ENCODE results near the gene KLHL29. TPM values are rescaled to one million over a fixed set of nuclear protein-coding genes. Genes with fewer than 3 reads are reported as not detected.

Gene KLHL29
- total and polyA plus RNA-seq, 2 donors = 1.4 to 2.9 TPM

DNA sequence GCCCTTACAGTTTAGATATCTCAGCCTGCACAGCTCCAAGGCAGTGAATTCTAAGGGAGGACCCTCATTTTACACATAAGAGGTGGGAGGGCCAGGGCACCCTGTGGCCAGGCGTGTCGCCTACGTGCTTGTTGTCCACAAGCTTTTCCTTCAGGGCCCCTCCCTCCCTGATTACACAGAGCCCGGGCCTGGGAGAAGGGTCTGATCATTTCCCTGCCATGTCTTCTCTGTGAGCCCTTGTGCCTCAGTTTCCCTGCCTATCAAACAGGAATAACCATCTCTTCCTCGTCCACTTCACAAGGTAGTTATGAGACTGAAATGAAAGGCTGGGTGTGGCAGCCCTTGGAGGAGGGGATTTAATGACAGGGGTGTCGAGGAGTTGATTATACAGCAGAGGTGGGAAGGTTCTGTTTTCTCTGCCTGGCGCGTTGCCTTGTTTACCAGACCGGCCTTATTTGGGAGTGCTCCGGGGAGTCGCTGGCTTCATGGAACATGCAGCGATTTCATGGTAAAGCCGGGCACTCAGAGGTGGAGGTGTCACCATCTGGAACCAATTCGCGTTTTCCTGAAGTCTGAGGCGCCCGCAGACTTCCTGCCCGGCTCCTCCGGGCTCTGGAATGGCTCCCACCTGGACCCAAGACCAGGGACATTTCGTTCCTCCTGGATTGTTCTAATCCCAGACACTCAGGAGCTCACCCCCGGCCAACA, 208.9 kb downstream of the KLHL29 start:
- Histone ChIP-seq H3K36me3 (ENCODE audit: control insufficient read depth in 2 of 2, insufficient read depth in 2 of 2, low read length in 1 of 2) (no peaks in the 10 kb centered on the region), H3K4me1 (ENCODE audit: control insufficient read depth in 2 of 2, insufficient read depth in 2 of 2, low read length in 2 of 2) (no peaks in the 10 kb centered on the region), H3K27me3 (ENCODE audit: control insufficient read depth in 2 of 2, insufficient read depth in 1 of 2, low read length in 1 of 2) (peaks cover 0 to 42% of the 10 kb centered on the region in 2 donors), H3K9me3 (ENCODE audit: control insufficient read depth in 2 of 2, insufficient read depth in 1 of 2, low read length in 1 of 2) (no peaks in the 10 kb centered on the region), H3K4me3 (ENCODE audit: low read length in 2 of 2) (no peak overlapping the region), H3K27ac (ENCODE audit: low read depth in 1 of 2, low read length in 1 of 2) (no peak overlapping the region)
- DNase-seq (ENCODE audit: low read depth in 6 of 9, low spot score in 9 of 9) = no peak
- 83% methylated on average over 21 of the region's 21 CpGs for WGBS

DNA sequence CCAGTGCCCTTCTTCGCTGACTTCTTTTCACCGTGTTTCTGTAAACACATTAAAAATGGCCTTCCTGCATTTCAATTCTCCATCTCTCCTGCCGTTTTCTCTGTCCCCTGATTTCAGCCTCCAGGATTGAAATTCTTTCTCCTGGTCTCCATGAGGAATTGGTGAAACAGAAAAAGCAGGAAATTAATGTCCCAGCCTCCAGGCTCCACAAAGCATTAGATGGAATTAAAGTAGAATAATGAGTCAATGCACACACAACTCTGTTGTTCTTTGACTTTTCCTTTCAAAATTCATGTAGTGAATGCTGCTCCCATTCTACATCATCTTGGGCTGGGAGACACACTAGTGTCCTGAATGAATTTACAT, 209.5 kb downstream of the KLHL29 start:
- Histone ChIP-seq H3K27ac (ENCODE audit: low read depth in 1 of 2, low read length in 1 of 2) (no peak overlapping the region), H3K27me3 (ENCODE audit: control insufficient read depth in 2 of 2, insufficient read depth in 1 of 2, low read length in 1 of 2) (peaks cover 0 to 42% of the 10 kb centered on the region in 2 donors), H3K4me3 (ENCODE audit: low read length in 2 of 2) (no peak overlapping the region), H3K36me3 (ENCODE audit: control insufficient read depth in 2 of 2, insufficient read depth in 2 of 2, low read length in 1 of 2) (no peaks in the 10 kb centered on the region), H3K9me3 (ENCODE audit: control insufficient read depth in 2 of 2, insufficient read depth in 1 of 2, low read length in 1 of 2) (no peaks in the 10 kb centered on the region), H3K4me1 (ENCODE audit: control insufficient read depth in 2 of 2, insufficient read depth in 2 of 2, low read length in 2 of 2) (no peaks in the 10 kb centered on the region)
- no peak for DNase-seq (ENCODE audit: low read depth in 6 of 9, low spot score in 9 of 9)
- WGBS = 71% methylated on average over 3 of the region's 3 CpGs

DNA sequence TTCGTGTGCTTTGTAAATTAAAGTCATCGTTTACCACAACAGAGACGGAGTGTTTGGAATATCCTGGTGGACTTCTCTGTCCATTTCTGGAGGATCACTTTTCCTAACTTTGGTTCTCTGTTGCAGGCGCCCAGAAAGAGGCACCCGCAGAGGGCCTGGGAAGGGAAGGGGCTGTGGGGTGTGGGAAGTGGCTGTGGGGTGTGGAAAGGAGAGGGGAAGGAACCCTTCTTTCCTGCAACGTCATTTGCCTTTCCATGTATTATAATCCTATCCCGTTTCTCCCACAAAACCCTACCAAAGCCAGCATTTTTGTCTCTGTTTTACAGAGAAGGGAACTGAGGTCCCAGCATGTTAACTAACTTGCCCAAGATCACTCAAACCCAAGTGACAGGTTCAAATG, 210.0 kb downstream of the KLHL29 start:
- Histone ChIP-seq H3K27ac (ENCODE audit: low read depth in 1 of 2, low read length in 1 of 2) (no peak overlapping the region), H3K9me3 (ENCODE audit: control insufficient read depth in 2 of 2, insufficient read depth in 1 of 2, low read length in 1 of 2) (no peaks in the 10 kb centered on the region), H3K4me3 (ENCODE audit: low read length in 2 of 2) (no peak overlapping the region), H3K27me3 (ENCODE audit: control insufficient read depth in 2 of 2, insufficient read depth in 1 of 2, low read length in 1 of 2) (peaks cover 0 to 40% of the 10 kb centered on the region in 2 donors), H3K4me1 (ENCODE audit: control insufficient read depth in 2 of 2, insufficient read depth in 2 of 2, low read length in 2 of 2) (no peaks in the 10 kb centered on the region), H3K36me3 (ENCODE audit: control insufficient read depth in 2 of 2, insufficient read depth in 2 of 2, low read length in 1 of 2) (no peaks in the 10 kb centered on the region)
- WGBS = 83% methylated on average over 7 of the region's 7 CpGs
- no peak for DNase-seq (ENCODE audit: low read depth in 6 of 9, low spot score in 9 of 9)

DNA sequence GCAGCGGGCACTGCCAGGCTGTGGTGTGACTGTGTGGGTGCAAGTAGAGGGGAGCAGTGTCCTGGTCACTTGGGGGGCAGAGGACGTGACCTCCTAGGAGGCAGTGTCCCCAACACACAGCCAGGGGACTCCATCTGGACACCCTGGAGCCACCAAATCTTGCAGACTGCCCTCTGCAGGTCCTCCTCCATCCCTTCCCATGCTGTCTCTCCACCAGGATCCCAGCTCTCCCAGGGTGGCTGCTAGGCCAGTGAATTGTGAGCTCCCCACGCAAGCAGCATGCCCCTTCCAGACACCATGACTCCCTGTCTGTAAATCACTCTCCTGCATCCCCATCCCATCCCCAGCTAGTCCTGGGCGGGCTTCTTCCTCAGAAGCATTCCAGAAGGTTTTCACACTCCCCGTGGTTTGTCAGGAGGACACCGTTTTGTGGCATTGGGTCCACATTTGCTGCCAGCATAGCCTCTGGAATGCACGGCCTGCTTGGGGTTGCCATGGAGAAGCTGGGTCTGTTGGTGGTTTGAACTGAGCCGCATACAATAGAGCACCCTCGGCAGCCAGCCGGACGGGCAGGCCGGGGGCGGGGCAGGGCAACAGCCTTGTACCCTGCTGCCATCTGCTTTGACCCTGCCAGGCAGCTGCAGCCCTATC, 210.7 kb downstream of the KLHL29 start:
- Histone ChIP-seq H3K9me3 (ENCODE audit: control insufficient read depth in 2 of 2, insufficient read depth in 1 of 2, low read length in 1 of 2) (no peaks in the 10 kb centered on the region), H3K27me3 (ENCODE audit: control insufficient read depth in 2 of 2, insufficient read depth in 1 of 2, low read length in 1 of 2) (peaks cover 0 to 39% of the 10 kb centered on the region in 2 donors), H3K4me3 (ENCODE audit: low read length in 2 of 2) (no peak overlapping the region), H3K36me3 (ENCODE audit: control insufficient read depth in 2 of 2, insufficient read depth in 2 of 2, low read length in 1 of 2) (no peaks in the 10 kb centered on the region), H3K27ac (ENCODE audit: low read depth in 1 of 2, low read length in 1 of 2) (no peak overlapping the region), H3K4me1 (ENCODE audit: control insufficient read depth in 2 of 2, insufficient read depth in 2 of 2, low read length in 2 of 2) (no peaks in the 10 kb centered on the region)
- DNase-seq (ENCODE audit: low read depth in 6 of 9, low spot score in 9 of 9) = no peak
- WGBS = 73% methylated on average over 13 of the region's 13 CpGs

DNA sequence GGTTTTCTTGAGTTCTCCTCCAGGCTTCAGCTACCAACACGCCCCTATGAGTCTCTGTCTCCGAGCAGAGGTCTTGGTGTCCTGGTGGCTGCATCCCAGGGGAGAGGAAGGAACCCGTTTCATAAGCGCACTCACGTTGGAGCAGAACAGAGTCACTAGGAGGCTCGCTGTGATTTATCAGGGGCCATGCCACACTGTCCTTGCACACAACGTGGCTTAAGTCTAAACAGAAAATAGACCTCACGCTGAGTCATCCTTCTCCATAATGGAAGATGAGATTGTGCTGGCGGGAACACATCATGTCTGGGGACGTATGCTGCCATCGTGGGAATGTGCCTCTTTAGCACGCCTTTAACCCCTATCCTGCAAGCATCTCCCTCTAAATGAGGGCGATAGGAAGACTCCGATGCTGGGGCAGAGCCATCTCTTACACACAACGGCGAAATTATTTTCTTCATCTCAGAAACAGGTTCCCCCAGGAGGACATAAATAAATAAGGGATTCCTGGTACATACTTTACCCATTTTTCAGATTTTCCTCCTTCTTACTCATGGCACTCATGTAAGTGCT, 211.4 kb downstream of the KLHL29 start:
- 88% methylated on average over 16 of the region's 16 CpGs for WGBS
- Histone ChIP-seq H3K27me3 (ENCODE audit: control insufficient read depth in 2 of 2, insufficient read depth in 1 of 2, low read length in 1 of 2) (peaks cover 0 to 34% of the 10 kb centered on the region in 2 donors), H3K27ac (ENCODE audit: low read depth in 1 of 2, low read length in 1 of 2) (no peak overlapping the region), H3K36me3 (ENCODE audit: control insufficient read depth in 2 of 2, insufficient read depth in 2 of 2, low read length in 1 of 2) (no peaks in the 10 kb centered on the region), H3K4me3 (ENCODE audit: low read length in 2 of 2) (no peak overlapping the region), H3K9me3 (ENCODE audit: control insufficient read depth in 2 of 2, insufficient read depth in 1 of 2, low read length in 1 of 2) (no peaks in the 10 kb centered on the region), H3K4me1 (ENCODE audit: control insufficient read depth in 2 of 2, insufficient read depth in 2 of 2, low read length in 2 of 2) (no peaks in the 10 kb centered on the region)
- DNase-seq (ENCODE audit: low read depth in 6 of 9, low spot score in 9 of 9) = no peak

DNA sequence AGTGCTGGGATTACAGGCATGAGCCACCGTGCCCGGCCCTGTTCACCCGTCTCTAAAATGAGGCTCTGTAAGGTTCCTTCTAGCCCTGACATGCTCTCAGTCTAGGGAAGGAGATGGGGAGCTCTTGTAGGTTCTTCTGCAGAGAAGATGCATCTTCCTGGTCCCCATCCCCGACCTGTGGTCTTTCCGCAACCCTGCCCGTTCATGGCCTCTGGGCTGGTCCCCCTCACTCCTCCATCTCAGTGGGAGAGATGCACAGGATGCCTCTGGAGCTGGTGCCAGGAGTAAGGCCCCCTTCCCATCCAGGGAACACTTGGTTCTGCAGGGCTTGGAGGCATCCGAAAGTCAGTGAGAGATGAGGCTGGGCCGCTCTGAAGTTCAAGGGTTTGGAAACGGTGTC, 212.7 kb downstream of the KLHL29 start:
- 96% methylated on average over 9 of the region's 9 CpGs for WGBS
- H3K4me3 ChIP-seq (ENCODE audit: low read length in 2 of 2) = no peak overlapping the region
- no peaks in the 10 kb centered on the region for H3K9me3 ChIP-seq (ENCODE audit: control insufficient read depth in 2 of 2, insufficient read depth in 1 of 2, low read length in 1 of 2)
- H3K27me3 ChIP-seq (ENCODE audit: control insufficient read depth in 2 of 2, insufficient read depth in 1 of 2, low read length in 1 of 2) = peaks cover 0 to 25% of the 10 kb centered on the region in 2 donors
- H3K27ac ChIP-seq (ENCODE audit: low read depth in 1 of 2, low read length in 1 of 2) = no peak overlapping the region
- DNase-seq (ENCODE audit: low read depth in 6 of 9, low spot score in 9 of 9) = no peak
- no peaks in the 10 kb centered on the region for H3K36me3 ChIP-seq (ENCODE audit: control insufficient read depth in 2 of 2, insufficient read depth in 2 of 2, low read length in 1 of 2)
- H3K4me1 ChIP-seq (ENCODE audit: control insufficient read depth in 2 of 2, insufficient read depth in 2 of 2, low read length in 2 of 2) = no peaks in the 10 kb centered on the region

DNA sequence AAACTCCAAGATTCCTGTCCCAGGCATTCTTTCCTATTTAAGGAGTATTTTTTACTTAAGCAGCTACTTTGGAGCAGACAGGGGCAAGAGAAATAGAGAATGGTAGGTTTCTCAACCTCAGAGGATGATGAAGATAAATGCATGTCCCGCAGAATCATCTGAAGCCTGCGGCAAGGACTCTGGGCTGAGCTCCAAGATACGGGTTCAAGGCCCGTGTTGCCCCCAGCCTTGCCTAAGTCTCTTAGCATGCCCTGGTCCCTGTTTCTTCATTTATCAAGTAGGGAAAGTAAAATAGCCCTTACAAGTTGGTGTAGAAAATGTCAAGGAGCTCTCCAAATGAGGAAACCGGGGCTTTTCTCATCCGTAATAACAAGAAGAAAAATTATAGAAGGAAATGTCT, 214.0 kb downstream of the KLHL29 start:
- Histone ChIP-seq H3K9me3 (ENCODE audit: control insufficient read depth in 2 of 2, insufficient read depth in 1 of 2, low read length in 1 of 2) (no peaks in the 10 kb centered on the region), H3K4me1 (ENCODE audit: control insufficient read depth in 2 of 2, insufficient read depth in 2 of 2, low read length in 2 of 2) (no peaks in the 10 kb centered on the region), H3K27me3 (ENCODE audit: control insufficient read depth in 2 of 2, insufficient read depth in 1 of 2, low read length in 1 of 2) (peaks cover 0 to 22% of the 10 kb centered on the region in 2 donors), H3K4me3 (ENCODE audit: low read length in 2 of 2) (no peak overlapping the region), H3K36me3 (ENCODE audit: control insufficient read depth in 2 of 2, insufficient read depth in 2 of 2, low read length in 1 of 2) (no peaks in the 10 kb centered on the region), H3K27ac (ENCODE audit: low read depth in 1 of 2, low read length in 1 of 2) (no peak overlapping the region)
- WGBS = 97% methylated on average over 6 of the region's 6 CpGs
- DNase-seq (ENCODE audit: low read depth in 6 of 9, low spot score in 9 of 9) = no peak

GRCh38 chr2:23599667-23600066, 214.7 kb downstream of the KLHL29 start:
- no peak for DNase-seq (ENCODE audit: low read depth in 6 of 9, low spot score in 9 of 9)
- Histone ChIP-seq H3K36me3 (ENCODE audit: control insufficient read depth in 2 of 2, insufficient read depth in 2 of 2, low read length in 1 of 2) (no peaks in the 10 kb centered on the region), H3K27me3 (ENCODE audit: control insufficient read depth in 2 of 2, insufficient read depth in 1 of 2, low read length in 1 of 2) (peaks cover 0 to 20% of the 10 kb centered on the region in 2 donors), H3K4me1 (ENCODE audit: control insufficient read depth in 2 of 2, insufficient read depth in 2 of 2, low read length in 2 of 2) (no peaks in the 10 kb centered on the region), H3K9me3 (ENCODE audit: control insufficient read depth in 2 of 2, insufficient read depth in 1 of 2, low read length in 1 of 2) (no peaks in the 10 kb centered on the region), H3K27ac (ENCODE audit: low read depth in 1 of 2, low read length in 1 of 2) (no peak overlapping the region), H3K4me3 (ENCODE audit: low read length in 2 of 2) (no peak overlapping the region)
- 91% methylated on average over 10 of the region's 10 CpGs for WGBS

DNA sequence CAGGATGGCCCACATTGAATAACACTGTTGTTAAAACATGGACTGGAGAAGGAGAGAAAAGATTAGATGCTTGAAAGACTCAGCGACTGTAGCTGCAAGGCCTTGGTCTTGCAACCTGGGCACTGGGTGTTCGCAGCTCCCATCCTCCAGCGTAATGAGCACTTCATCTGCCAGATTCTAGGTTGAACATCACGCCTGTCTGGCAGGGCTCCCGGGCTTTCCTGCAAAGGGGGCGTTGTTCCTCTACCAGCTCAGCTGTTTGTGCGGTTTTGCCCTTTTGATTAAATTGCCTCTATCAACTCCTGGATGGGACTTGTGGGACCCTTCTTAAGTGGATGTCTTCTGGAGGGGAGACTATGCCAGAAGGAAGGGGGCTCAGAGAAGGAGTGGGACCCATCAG, 215.4 kb downstream of the KLHL29 start:
- Histone ChIP-seq H3K27ac (ENCODE audit: low read depth in 1 of 2, low read length in 1 of 2) (no peak overlapping the region), H3K27me3 (ENCODE audit: control insufficient read depth in 2 of 2, insufficient read depth in 1 of 2, low read length in 1 of 2) (peaks cover 0 to 15% of the 10 kb centered on the region in 2 donors), H3K4me3 (ENCODE audit: low read length in 2 of 2) (no peak overlapping the region), H3K4me1 (ENCODE audit: control insufficient read depth in 2 of 2, insufficient read depth in 2 of 2, low read length in 2 of 2) (no peaks in the 10 kb centered on the region), H3K9me3 (ENCODE audit: control insufficient read depth in 2 of 2, insufficient read depth in 1 of 2, low read length in 1 of 2) (no peaks in the 10 kb centered on the region), H3K36me3 (ENCODE audit: control insufficient read depth in 2 of 2, insufficient read depth in 2 of 2, low read length in 1 of 2) (no peaks in the 10 kb centered on the region)
- 84% methylated on average over 7 of the region's 7 CpGs for WGBS
- no peak for DNase-seq (ENCODE audit: low read depth in 6 of 9, low spot score in 9 of 9)

All from thymus (tissue), 11 donors.